Measurements from ENCODE around the gene C5orf34.
"Not testable (repeated sequence)": the region's sequence is repeated elsewhere in the genome, so short reads cannot be mapped to it uniquely, and the experiment has no call there.

C5orf34 gene, protein sequence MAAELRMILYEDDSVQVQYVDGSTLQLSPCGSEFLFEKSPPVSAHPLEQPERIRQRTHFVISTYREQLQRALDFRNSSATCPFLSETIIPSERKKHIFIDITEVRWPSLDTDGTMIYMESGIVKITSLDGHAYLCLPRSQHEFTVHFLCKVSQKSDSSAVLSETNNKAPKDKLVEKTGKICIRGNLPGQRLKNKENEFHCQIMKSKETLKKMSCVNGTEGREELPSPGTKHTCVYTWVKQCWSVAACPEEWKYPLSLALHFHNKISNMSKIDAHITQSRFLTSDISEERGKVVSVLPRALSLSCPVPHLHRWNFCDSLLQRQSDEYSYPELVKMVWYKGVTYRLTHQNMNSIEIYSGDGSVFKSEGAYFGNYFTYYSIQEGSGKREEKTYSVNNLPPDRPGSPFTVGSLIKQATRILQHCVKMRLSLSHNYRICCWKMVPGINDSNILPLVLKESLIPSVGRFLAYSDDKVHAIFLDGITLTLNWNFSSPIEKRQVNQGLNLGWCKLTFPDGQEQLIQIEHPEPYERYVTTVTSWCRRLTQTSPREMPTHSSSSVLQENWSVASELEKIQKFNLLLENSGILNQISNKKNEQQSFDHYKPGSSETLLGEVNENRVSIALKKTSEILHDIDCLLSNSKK

GRCh38 chr5:43514816-43515677, at the start of gene C5orf34:
C5orf34 (minus strand) TSS chr5:43515148; CDS start chr5:43509339, 5,809 bp downstream.
- Mint-ChIP-seq H3K36me3 (peaks cover 22% of the 10 kb centered on the region), H3K4me3 (peak within 1 kb of the TSS; percentile 84), H3K9me3 (no peaks in the 10 kb centered on the region), H3K4me1 (peaks cover 34% of the 10 kb centered on the region), H3K27ac (peak within 1 kb of the TSS; percentile 94)
- peak; percentile 90 to 98 for DNase-seq (ENCODE audit: low spot score in 2 of 2)
- peak; percentile 96 for ATAC-seq

GRCh38 chr5:43564289-43564850, 49.4 kb upstream of the C5orf34 start:
- Mint-ChIP-seq H3K27ac (no peak overlapping the region), H3K4me3 (no peak overlapping the region), H3K9me3 (no peaks in the 10 kb centered on the region), H3K36me3 (no peaks in the 10 kb centered on the region), H3K4me1 (no peaks in the 10 kb centered on the region)
- DNase-seq (ENCODE audit: low spot score in 2 of 2) (no peak), ATAC-seq (no peak)

- no peaks in the 10 kb centered on the region for H3K36me3 Mint-ChIP-seq
- no peaks in the 10 kb centered on the region for H3K9me3 Mint-ChIP-seq
- H3K27ac Mint-ChIP-seq: no peak overlapping the region
- DNase-seq (ENCODE audit: low spot score in 2 of 2) (no peak), ATAC-seq (no peak)
- no peak overlapping the region for H3K4me3 Mint-ChIP-seq
- no peaks in the 10 kb centered on the region for H3K4me1 Mint-ChIP-seq
These were observed 48.4 kb upstream of the C5orf34 start for GRCh38 chr5:43563321-43563720.

GRCh38 chr5:43561356-43561755, 46.4 kb upstream of the C5orf34 start:
- H3K4me3 Mint-ChIP-seq: no peak overlapping the region
- DNase-seq (ENCODE audit: low spot score in 2 of 2) (no peak), ATAC-seq (no peak)
- no peaks in the 10 kb centered on the region for H3K36me3 Mint-ChIP-seq
- peaks cover 6% of the 10 kb centered on the region for H3K4me1 Mint-ChIP-seq
- H3K27ac Mint-ChIP-seq: no peak overlapping the region
- no peaks in the 10 kb centered on the region for H3K9me3 Mint-ChIP-seq

- Mint-ChIP-seq H3K36me3 (peaks cover 6% of the 10 kb centered on the region), H3K27ac (no peak overlapping the region), H3K4me3 (no peak overlapping the region), H3K9me3 (no peaks in the 10 kb centered on the region), H3K4me1 (peaks cover 8% of the 10 kb centered on the region)
- no peak for DNase-seq (ENCODE audit: low spot score in 2 of 2)
- no peak for ATAC-seq
These were observed 45.2 kb upstream of the C5orf34 start for GRCh38 chr5:43560128-43560527.

- peak; percentile 81 to 94 for DNase-seq (ENCODE audit: low spot score in 2 of 2)
- peak; percentile 95 for ATAC-seq
- H3K4me1 Mint-ChIP-seq: peaks cover 12% of the 10 kb centered on the region
- H3K36me3 Mint-ChIP-seq: peaks cover 6% of the 10 kb centered on the region
- no peak within 1 kb of the TSS for H3K4me3 Mint-ChIP-seq
- H3K9me3 Mint-ChIP-seq: no peaks in the 10 kb centered on the region
- H3K27ac Mint-ChIP-seq: peak within 1 kb of the TSS; percentile 94
These were observed 42.1 kb upstream of the C5orf34 start, which contains the start of gene PAIP1 for GRCh38 chr5:43556857-43557542. PAIP1 (minus strand) TSS chr5:43557077; CDS start chr5:43556846, 231 bp downstream.

GRCh38 chr5:43556607-43556856, 41.6 kb upstream of the C5orf34 start:
- not testable (repeated sequence) for DNase-seq (ENCODE audit: low spot score in 2 of 2); H3K9me3 Mint-ChIP-seq; ATAC-seq; H3K36me3 Mint-ChIP-seq; H3K4me3 Mint-ChIP-seq
- Mint-ChIP-seq H3K4me1 (peaks cover 12% of the 10 kb centered on the region), H3K27ac (peak overlapping the region; percentile 94)

GRCh38 chr5:43555895-43556606, 41.1 kb upstream of the C5orf34 start:
- ATAC-seq: no peak
- H3K4me3 Mint-ChIP-seq: no peak overlapping the region

DNA sequence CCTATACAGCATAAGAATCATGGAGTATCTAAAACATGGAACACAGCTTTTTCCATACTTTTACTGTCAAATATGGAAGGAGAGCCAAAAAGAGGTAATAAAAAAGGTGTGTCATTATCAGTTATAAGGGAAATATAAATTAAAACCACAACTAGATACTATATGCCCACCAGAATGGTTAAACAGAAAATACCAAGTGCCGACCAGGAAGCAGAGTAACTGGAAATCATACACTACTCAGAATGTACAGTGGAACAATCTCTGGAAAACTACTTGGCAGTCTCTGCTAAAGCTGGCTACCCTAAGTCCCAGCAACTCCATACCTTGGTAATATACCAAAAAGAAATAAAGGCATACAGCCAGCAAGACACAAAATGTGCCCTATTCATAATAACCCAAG, 39.5 kb upstream of the C5orf34 start:
- Mint-ChIP-seq H3K4me1 (peaks cover 21% of the 10 kb centered on the region), H3K36me3 (peaks cover 6% of the 10 kb centered on the region), H3K4me3 (no peak overlapping the region), H3K27ac (no peak overlapping the region), H3K9me3 (no peaks in the 10 kb centered on the region)
- ATAC-seq: no peak
- DNase-seq (ENCODE audit: low spot score in 2 of 2): no peak

More at GRCh38 chr5:43555895-43556606, 41.1 kb upstream of the C5orf34 start:
- Mint-ChIP-seq H3K36me3 (peaks cover 6% of the 10 kb centered on the region), H3K27ac (peak overlapping the region; percentile 94), H3K4me1 (peaks cover 14% of the 10 kb centered on the region), H3K9me3 (no peaks in the 10 kb centered on the region)
- peak; percentile 36 to 80 for DNase-seq (ENCODE audit: low spot score in 2 of 2)

- no peak for ATAC-seq
- Mint-ChIP-seq H3K27ac (no peak overlapping the region), H3K4me3 (no peak overlapping the region), H3K9me3 (no peaks in the 10 kb centered on the region), H3K4me1 (peaks cover 25% of the 10 kb centered on the region), H3K36me3 (peaks cover 8% of the 10 kb centered on the region)
- no peak for DNase-seq (ENCODE audit: low spot score in 2 of 2)
These were observed 38.4 kb upstream of the C5orf34 start for GRCh38 chr5:43553381-43553780.

- H3K4me1 Mint-ChIP-seq: peaks cover 19% of the 10 kb centered on the region
- peaks cover 25% of the 10 kb centered on the region for H3K36me3 Mint-ChIP-seq
- DNase-seq (ENCODE audit: low spot score in 2 of 2): no peak
- H3K27ac Mint-ChIP-seq: no peak overlapping the region
- no peak for ATAC-seq
- H3K9me3 Mint-ChIP-seq: no peaks in the 10 kb centered on the region
- no peak overlapping the region for H3K4me3 Mint-ChIP-seq
These were observed 36.8 kb upstream of the C5orf34 start for GRCh38 chr5:43551731-43552130.

DNA sequence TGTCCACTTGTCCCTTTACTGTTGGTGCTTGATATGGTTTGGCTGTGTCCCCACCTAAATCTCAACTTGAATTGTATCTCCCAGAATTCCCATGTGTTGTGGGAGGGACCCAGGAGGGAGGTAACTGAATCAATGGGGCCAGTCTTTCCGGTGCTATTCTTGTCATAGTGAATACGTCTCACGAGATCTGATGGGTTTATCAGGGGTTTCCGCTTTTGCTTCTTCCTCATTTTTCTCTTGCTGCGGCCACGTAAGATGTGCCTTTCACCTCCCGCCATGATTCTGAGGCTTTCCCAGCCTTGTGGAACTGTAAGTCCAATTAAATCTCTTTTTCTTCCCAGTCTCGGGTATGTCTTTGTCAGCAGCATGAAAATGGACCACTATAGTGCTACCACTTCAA, 34.3 kb upstream of the C5orf34 start:
- Mint-ChIP-seq H3K36me3 (peaks cover 43% of the 10 kb centered on the region), H3K4me1 (peaks cover 23% of the 10 kb centered on the region), H3K27ac (peak overlapping the region; percentile 50)
- H3K4me3 Mint-ChIP-seq; H3K9me3 Mint-ChIP-seq; DNase-seq (ENCODE audit: low spot score in 2 of 2); ATAC-seq: not testable (repeated sequence)

DNA sequence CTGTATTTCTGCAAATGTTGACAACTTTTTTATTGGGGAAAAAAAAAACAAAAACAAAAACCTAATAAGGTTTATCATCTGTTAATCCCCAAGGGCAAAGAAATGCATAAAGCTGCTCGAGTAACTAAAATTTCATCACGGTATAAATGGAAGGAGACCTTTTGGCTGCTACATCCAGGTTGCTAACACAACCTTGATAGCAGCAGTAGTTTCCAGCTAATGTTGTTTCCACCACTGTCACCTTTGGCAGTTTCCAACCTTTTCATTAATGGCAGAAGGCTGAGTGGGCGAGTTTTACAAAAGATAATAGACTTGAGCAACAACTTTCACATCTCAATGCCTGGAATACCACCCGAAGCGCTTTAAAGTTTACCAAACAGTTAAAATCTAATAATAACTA, 33.4 kb upstream of the C5orf34 start:
- DNase-seq (ENCODE audit: low spot score in 2 of 2) (no peak), ATAC-seq (no peak)
- H3K4me3 Mint-ChIP-seq: no peak overlapping the region
- H3K9me3 Mint-ChIP-seq: no peaks in the 10 kb centered on the region
- H3K4me1 Mint-ChIP-seq: peaks cover 26% of the 10 kb centered on the region
- H3K36me3 Mint-ChIP-seq: peaks cover 52% of the 10 kb centered on the region
- no peak overlapping the region for H3K27ac Mint-ChIP-seq

DNA sequence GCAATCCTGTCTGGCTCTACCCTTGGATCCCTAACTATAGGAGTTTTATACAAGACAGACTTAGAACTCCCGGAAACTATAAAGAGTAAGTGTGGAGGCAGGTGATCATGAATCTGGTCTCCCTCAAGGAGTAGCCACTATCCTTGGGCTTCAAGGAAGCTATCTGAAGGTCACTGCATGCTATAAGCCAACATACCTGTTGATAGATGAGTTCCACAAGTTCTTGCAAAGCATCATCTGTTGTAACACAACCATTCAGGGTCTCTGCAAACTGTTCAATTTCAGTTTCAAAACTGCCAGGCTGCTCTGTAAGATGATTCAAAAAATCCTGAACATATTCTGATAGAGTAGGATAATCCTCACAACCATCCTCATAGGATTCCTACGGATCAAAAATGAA, 32.6 kb upstream of the C5orf34 start:
- peaks cover 28% of the 10 kb centered on the region for H3K4me1 Mint-ChIP-seq
- H3K4me3 Mint-ChIP-seq: no peak overlapping the region
- DNase-seq (ENCODE audit: low spot score in 2 of 2) (no peak), ATAC-seq (no peak)
- H3K27ac Mint-ChIP-seq: no peak overlapping the region
- peaks cover 60% of the 10 kb centered on the region for H3K36me3 Mint-ChIP-seq
- H3K9me3 Mint-ChIP-seq: no peaks in the 10 kb centered on the region

All from stimulated activated effector memory CD8-positive, alpha-beta T cell treated with anti-CD3 and anti-CD28 coated beads, Interleukin-12 subunit alpha, Interleukin-12 subunit beta, amount 100 ng/mL, for 72 hours (primary cell).